K562 (cell line): Measurements from ENCODE around the gene ABHD4. TPM values are rescaled to one million over a fixed set of nuclear protein-coding genes. Genes with fewer than 3 reads are reported as not detected.

Experiments
- ATAC-seq: fragments of 200-7000 bp; cut with Tn5 transposase; 3 replicates; pipeline ENCODE4 v1.9.1; 2020; ENCODE audit warnings: moderate library complexity
- BruUV-seq: library from RNA; stranded (reverse); fragments of 400-500 nt; replicated peaks from 2 replicates; lab custom pipeline; 2021; lab: Mats Ljungman, UMichigan
- CTCF ChIA-PET: fragments of 300-600 bp; formaldehyde crosslinking; extraction: SDS; loops from one replicate; lab custom pipeline; 2021; ENCODE audit warnings: low intra/inter-chr PET ratio; lab: Yijun Ruan, JAX
- POLR2A ChIA-PET: fragments of 300-600, 350-650 bp; sonication (Branson Sonifier 250); formaldehyde crosslinking; extraction: SDS; loops from one replicate; lab custom pipeline; 2021; ENCODE audit warnings: antibody characterized with exemption, inconsistent platforms; lab: Yijun Ruan, JAX
- DNase-seq, 4 experiments: peaks; one replicate each; pipeline versions ENCODE4 v3.0.0 to v3.0.0-alpha.2; 2011 to 2018; ENCODE audit warnings: low spot score in 3 of 4, mixed read lengths in 3 of 4; ENCODE audit errors: extremely low read depth in 1 of 4
- FAIRE-seq: peaks from 2 replicates; lab custom pipeline; 2011; peaks lifted over from hg19 to GRCh38; lab: Jason Lieb, UNC
- H2AFZ ChIP-seq: 2 replicates; pipeline ENCODE4 v1.6.0; 2011; ENCODE audit warnings: low read depth, low read length, control low read depth, inconsistent platforms
- H3K27ac ChIP-seq: fragments of 200-600 bp; 3 replicates; pipeline ENCODE4 v1.8.0; 2011; ENCODE audit warnings: low read depth, mild to moderate bottlenecking, control low read depth, inconsistent platforms, low read length, moderate library complexity, mixed read lengths; ENCODE audit errors: extremely low read depth
- H3K27me3 ChIP-seq, 2 experiments: fragments of 300-600 bp in 1 of 2; 2 replicates in 1 of 2; 3 replicates in 1 of 2; pipeline versions ENCODE4 v1.6.0 to v1.8.0; 2011; ENCODE audit warnings: inconsistent platforms in 2 of 2, low read length in 2 of 2, mild to moderate bottlenecking in 1 of 2, mixed read lengths in 1 of 2, moderate library complexity in 1 of 2; ENCODE audit not compliant: control insufficient read depth in 2 of 2, insufficient read depth in 2 of 2
- H3K36me3 ChIP-seq: fragments of 300-600 bp; 3 replicates; pipeline ENCODE4 v1.8.0; 2011; ENCODE audit warnings: mild to moderate bottlenecking, low read length, inconsistent platforms; ENCODE audit not compliant: control insufficient read depth, insufficient read depth
- H3K4me1 ChIP-seq, 2 experiments: fragments of 200-600 bp in 1 of 2; replicated peaks in 1 of 2; 2 replicates in 1 of 2; 3 replicates in 1 of 2; pipeline versions ENCODE4 v1.5.1 to v1.8.0; 2011; ENCODE audit warnings: inconsistent platforms in 2 of 2, low read length in 2 of 2, mild to moderate bottlenecking in 1 of 2, mixed read lengths in 1 of 2, moderate library complexity in 1 of 2; ENCODE audit not compliant: control insufficient read depth in 2 of 2, insufficient read depth in 2 of 2
- H3K4me2 ChIP-seq: 2 replicates; pipeline ENCODE4 v1.6.1; 2011; ENCODE audit warnings: low read length, control low read depth, inconsistent platforms, mixed read lengths; ENCODE audit not compliant: insufficient read depth
- H3K4me3 ChIP-seq: fragments of 200-600 bp; sonication (generic), shearing (Covaris generic); 2 replicates; pipeline ENCODE4 v1.5.1; 2016; ENCODE audit warnings: control low read depth, inconsistent platforms
- H3K79me2 ChIP-seq: fragments of 200-600 bp; 3 replicates; pipeline ENCODE4 v1.8.0; 2011; ENCODE audit warnings: low read length, inconsistent platforms; ENCODE audit not compliant: control insufficient read depth, insufficient read depth
- H3K9ac ChIP-seq, 2 experiments: 2 replicates each; pipeline versions ENCODE4 v1.6.0 to v1.6.1; 2011; ENCODE audit warnings: low read depth in 2 of 2, low read length in 2 of 2, control low read depth in 1 of 2, inconsistent platforms in 1 of 2, mild to moderate bottlenecking in 1 of 2, mixed read lengths in 1 of 2; ENCODE audit not compliant: insufficient read depth in 1 of 2
- H3K9me1 ChIP-seq: one replicate; pipeline ENCODE4 v1.6.0; 2011; ENCODE audit warnings: inconsistent platforms, mild to moderate bottlenecking, low read length, moderate library complexity; ENCODE audit not compliant: control insufficient read depth, insufficient read depth
- H3K9me3 ChIP-seq: replicated peaks from 2 replicates; pipeline ENCODE4 v1.5.1; 2011; ENCODE audit warnings: low read depth, low read length, inconsistent platforms; ENCODE audit not compliant: control insufficient read depth, insufficient read depth
- H4K20me1 ChIP-seq: replicated peaks from 2 replicates; pipeline ENCODE4 v1.6.1; 2011; ENCODE audit warnings: low read length, inconsistent platforms, mixed read lengths; ENCODE audit not compliant: control insufficient read depth, insufficient read depth
- FOXJ2 ChIP-seq: fragments of 200-800 bp; sonication (Bioruptor generic); IDR thresholded peaks from 2 replicates; pipeline ENCODE4 v1.6.1; 2016; ENCODE audit warnings: missing genetic modification characterization, missing compliant biosample characterization
- PCBP2 ChIP-seq: fragments of 200-400 bp; formaldehyde crosslinking; IDR thresholded peaks from 2 replicates; pipeline ENCODE4 v1.6.1; 2018; ENCODE audit warnings: low read length, low read depth, mild to moderate bottlenecking, moderate library complexity; ENCODE audit not compliant: poor library complexity, severe bottlenecking
- PTTG1 ChIP-seq: fragments of 450-650 bp; IDR thresholded peaks from 2 replicates; pipeline ENCODE4 v1.6.1; 2016; ENCODE audit warnings: low read depth, mild to moderate bottlenecking, missing genetic modification characterization, missing compliant biosample characterization
- RBBP5 ChIP-seq: fragments of 200-600 bp; sonication (generic); IDR thresholded peaks from 2 replicates; pipeline ENCODE4 v1.6.1; 2012; ENCODE audit warnings: borderline replicate concordance, mild to moderate bottlenecking, low read length, control low read depth, inconsistent platforms; ENCODE audit not compliant: insufficient read depth, poor library complexity, severe bottlenecking
- RFX1 ChIP-seq: fragments of 450-650 bp; IDR thresholded peaks from 2 replicates; pipeline ENCODE4 v1.6.1; 2016; ENCODE audit warnings: mild to moderate bottlenecking, moderate library complexity
- TBP ChIP-seq: optimal IDR thresholded peaks from 2 replicates; pipeline ENCODE3; 2011; ENCODE audit warnings: low read depth, low read length, improper control_type of control experiment
- whole genome bisulfite sequencing: fragments of 100-300 bp; shearing (Covaris generic); methylation state at CpG from one replicate; pipeline ENCODE4 v1.1.6; 2016; ENCODE audit warnings: low coverage, mixed read lengths; ENCODE audit not compliant: insufficient coverage; ENCODE audit errors: missing lambda C conversion rate; 5-methylcytosine and 5-hydroxymethylcytosine counted together
- in situ Hi-C: fragments of 300-500 bp; cut with MboI; formaldehyde crosslinking; loops from 4 replicates; pipeline ENCODE4 v1.15.0; 2018; ENCODE audit warnings: inconsistent platforms, mixed read lengths
- intact Hi-C: fragments of 100-400 bp; cut with micrococcal nuclease; formaldehyde crosslinking; loops from 2 replicates; pipeline ENCODE4 v1.14.2; 2022
- polyA plus RNA-seq, 8 experiments: library from polyadenylated mRNA; depleted of rRNA in 4 of 8; stranded (reverse) in 5 of 8; unstranded in 3 of 8; fragments of >200 nt; fragmentation: Nextera tagmentation in 2 of 8; fragmentation: Illumina TruSeq in 1 of 8; extraction: Ambion mirVana in 2 of 8; extraction: Trizol in 1 of 8; gene quantifications; 2 replicates each; pipeline versions ENCODE4 v1.2.1 to v1.2.3, GENCODE V29; 2011 to 2014; ENCODE audit warnings: inconsistent platforms in 1 of 8, missing spikeins in 1 of 8
- total RNA-seq, 7 experiments: library from RNA; depleted of rRNA in 6 of 7; stranded (reverse); fragments of >200 nt in 6 of 7; fragmentation: Illumina TruSeq in 2 of 7; extraction: Trizol in 2 of 7; gene quantifications; 2 replicates each; pipeline versions ENCODE4 v1.2.1 to v1.2.3, GENCODE V29; 2011 to 2021; ENCODE audit warnings: low replicate concordance in 1 of 7
- TF ChIP-seq, protein P1 (sequence below): fragments of 200-800 bp; sonication (Bioruptor generic); IDR thresholded peaks from 2 replicates; pipeline ENCODE4 v1.6.1; 2017; ENCODE audit warnings: missing genetic modification characterization, missing compliant biosample characterization
- TF ChIP-seq, protein P2 (sequence below): fragments of 250-450 bp; sonication (Bioruptor Pico); IDR thresholded peaks from 2 replicates; pipeline ENCODE4 v1.8.0; 2021; ENCODE audit warnings: borderline replicate concordance, mild to moderate bottlenecking, moderate library complexity; ENCODE audit not compliant: poor library complexity, severe bottlenecking
- TF ChIP-seq, protein P3 (sequence below): fragments of 450-650 bp; IDR thresholded peaks from 2 replicates; pipeline ENCODE4 v1.6.1; 2016; ENCODE audit warnings: mild to moderate bottlenecking

The ABHD4 gene
- total and polyA plus RNA-seq, 9 of the 15 experiments (the other 6 are each of a cell fraction or from before 2014, with no cell fraction given): 3.6 to 12.0 (median 7.2) TPM

DNA sequence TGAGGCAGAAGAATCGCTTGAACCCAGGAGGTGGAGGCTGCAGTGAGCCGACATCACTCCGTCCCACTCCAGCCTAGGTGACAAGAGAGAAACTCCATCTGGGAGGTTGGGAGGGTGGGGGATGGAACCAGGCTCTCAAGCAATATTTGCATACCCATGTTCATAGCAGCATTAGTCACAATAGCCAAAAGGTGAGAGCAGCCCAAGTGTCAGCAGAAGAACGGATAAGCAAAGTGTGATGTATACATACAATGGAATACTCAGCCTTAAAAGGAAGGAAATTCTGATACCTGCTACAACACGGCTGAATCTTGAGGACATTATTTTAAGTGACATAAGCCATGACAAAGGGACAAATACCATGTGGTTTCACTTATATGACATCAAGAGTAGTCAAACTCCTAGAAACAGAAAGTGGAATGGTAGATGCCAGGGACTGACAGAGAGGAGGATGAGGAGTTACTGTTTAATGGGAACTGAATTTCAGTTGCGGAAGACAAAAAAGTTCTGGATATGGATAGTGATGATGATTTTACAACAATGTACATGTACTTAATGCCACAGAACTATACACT, 20.7 kb upstream of the ABHD4 start:
- in situ Hi-C loops: no loop called here
- H3K9me3 ChIP-seq: no peaks in the 10 kb centered on the region
- DNase-seq: no peak
- H2AFZ ChIP-seq: no peak overlapping the region
- BruUV-seq: no TSS peak
- H3K27ac ChIP-seq: no peak overlapping the region
- H4K20me1 ChIP-seq: 0 out of 2 replicates have a peak, but pooled peaks cover 5% of the 10 kb centered on the region
- intact Hi-C loops: no loop called here
- no peaks in the 10 kb centered on the region for H3K9me1 ChIP-seq
- H3K79me2 ChIP-seq: peaks cover 42% of the 10 kb centered on the region
- POLR2A ChIA-PET: no interaction called here
- no peak for FAIRE-seq
- H3K36me3 ChIP-seq: peaks cover 37% of the 10 kb centered on the region; the same call in 2 of the 3 replicates
- CTCF ChIA-PET: no interaction called here
- no peak overlapping the region for H3K4me3 ChIP-seq
- H3K4me2 ChIP-seq: no peak overlapping the region
- H3K4me1 ChIP-seq: peaks cover 3 to 13% of the 10 kb centered on the region in 2 experiments; a peak in 3 of 5 replicates
- H3K27me3 ChIP-seq: no peaks in the 10 kb centered on the region
- 92% methylated on average over 4 of the region's 6 CpGs for WGBS
- H3K9ac ChIP-seq: no peak overlapping the region
- TF ChIP-seq PCBP2 (no peak), TBP (peak; percentile 13), RBBP5 (no peak)
- TF ChIP-seq, all 486 proteins: peak for 1
- ATAC-seq: no peak

DNA sequence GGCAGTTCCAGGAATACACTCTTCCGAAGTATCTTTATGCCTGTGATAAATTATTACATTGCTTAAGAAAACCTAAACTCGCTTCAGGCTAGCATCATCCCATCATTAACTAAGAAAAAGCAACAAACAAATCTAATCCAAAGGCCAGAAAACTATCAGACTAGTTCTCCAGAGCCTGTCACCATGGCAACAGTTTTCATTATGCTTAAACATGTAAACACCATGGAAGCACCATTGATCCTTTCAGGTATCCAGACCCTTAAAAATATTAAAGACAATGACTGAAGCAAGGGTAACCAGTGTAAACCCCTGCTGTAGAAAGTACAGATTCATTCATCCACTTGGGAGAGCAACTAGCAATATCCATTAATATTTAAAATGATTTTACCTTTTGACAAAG, 18.9 kb upstream of the ABHD4 start:
- intact Hi-C loops: no loop called here
- no peak for FAIRE-seq
- BruUV-seq: no TSS peak
- no peak for TF ChIP-seq PTTG1 (tag)
- TF ChIP-seq, protein P1, sequence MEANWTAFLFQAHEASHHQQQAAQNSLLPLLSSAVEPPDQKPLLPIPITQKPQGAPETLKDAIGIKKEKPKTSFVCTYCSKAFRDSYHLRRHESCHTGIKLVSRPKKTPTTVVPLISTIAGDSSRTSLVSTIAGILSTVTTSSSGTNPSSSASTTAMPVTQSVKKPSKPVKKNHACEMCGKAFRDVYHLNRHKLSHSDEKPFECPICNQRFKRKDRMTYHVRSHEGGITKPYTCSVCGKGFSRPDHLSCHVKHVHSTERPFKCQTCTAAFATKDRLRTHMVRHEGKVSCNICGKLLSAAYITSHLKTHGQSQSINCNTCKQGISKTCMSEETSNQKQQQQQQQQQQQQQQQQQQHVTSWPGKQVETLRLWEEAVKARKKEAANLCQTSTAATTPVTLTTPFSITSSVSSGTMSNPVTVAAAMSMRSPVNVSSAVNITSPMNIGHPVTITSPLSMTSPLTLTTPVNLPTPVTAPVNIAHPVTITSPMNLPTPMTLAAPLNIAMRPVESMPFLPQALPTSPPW: no peak
- peak; percentile 84 for TF ChIP-seq RFX1
- 0 out of 2 replicates have a peak, but pooled peaks have one; percentile 44 for TF ChIP-seq FOXJ2 (tag)
- TF ChIP-seq, protein P2, sequence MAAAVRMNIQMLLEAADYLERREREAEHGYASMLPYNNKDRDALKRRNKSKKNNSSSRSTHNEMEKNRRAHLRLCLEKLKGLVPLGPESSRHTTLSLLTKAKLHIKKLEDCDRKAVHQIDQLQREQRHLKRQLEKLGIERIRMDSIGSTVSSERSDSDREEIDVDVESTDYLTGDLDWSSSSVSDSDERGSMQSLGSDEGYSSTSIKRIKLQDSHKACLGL (CRISPR knock-in tag): no peak
- TF ChIP-seq, protein P3, sequence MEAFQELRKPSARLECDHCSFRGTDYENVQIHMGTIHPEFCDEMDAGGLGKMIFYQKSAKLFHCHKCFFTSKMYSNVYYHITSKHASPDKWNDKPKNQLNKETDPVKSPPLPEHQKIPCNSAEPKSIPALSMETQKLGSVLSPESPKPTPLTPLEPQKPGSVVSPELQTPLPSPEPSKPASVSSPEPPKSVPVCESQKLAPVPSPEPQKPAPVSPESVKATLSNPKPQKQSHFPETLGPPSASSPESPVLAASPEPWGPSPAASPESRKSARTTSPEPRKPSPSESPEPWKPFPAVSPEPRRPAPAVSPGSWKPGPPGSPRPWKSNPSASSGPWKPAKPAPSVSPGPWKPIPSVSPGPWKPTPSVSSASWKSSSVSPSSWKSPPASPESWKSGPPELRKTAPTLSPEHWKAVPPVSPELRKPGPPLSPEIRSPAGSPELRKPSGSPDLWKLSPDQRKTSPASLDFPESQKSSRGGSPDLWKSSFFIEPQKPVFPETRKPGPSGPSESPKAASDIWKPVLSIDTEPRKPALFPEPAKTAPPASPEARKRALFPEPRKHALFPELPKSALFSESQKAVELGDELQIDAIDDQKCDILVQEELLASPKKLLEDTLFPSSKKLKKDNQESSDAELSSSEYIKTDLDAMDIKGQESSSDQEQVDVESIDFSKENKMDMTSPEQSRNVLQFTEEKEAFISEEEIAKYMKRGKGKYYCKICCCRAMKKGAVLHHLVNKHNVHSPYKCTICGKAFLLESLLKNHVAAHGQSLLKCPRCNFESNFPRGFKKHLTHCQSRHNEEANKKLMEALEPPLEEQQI: no peak

More for the DNA sequence above, 18.9 kb upstream of the ABHD4 start:
- in situ Hi-C loops: no loop called here
- H3K4me3 ChIP-seq: no peak overlapping the region
- H3K27me3 ChIP-seq: no peaks in the 10 kb centered on the region
- H3K4me1 ChIP-seq: peaks cover 3 to 14% of the 10 kb centered on the region in 2 experiments; a peak in 3 of 5 replicates
- peaks cover 57% of the 10 kb centered on the region for H3K79me2 ChIP-seq
- no peak for DNase-seq
- H2AFZ ChIP-seq: no peak overlapping the region
- no peaks in the 10 kb centered on the region for H3K9me3 ChIP-seq
- H3K4me2 ChIP-seq: no peak overlapping the region
- H3K9me1 ChIP-seq: no peaks in the 10 kb centered on the region
- H4K20me1 ChIP-seq: 0 out of 2 replicates have a peak, but pooled peaks cover 5% of the 10 kb centered on the region
- CTCF ChIA-PET: no interaction called here
- WGBS: 50% methylated on average over 2 of the region's 2 CpGs
- no peak overlapping the region for H3K27ac ChIP-seq
- POLR2A ChIA-PET: interaction anchor here (1.0 kb wide), 1 partner anchor 26 kb away, joined by 4 read pairs; no protein-coding TSS in a partner anchor
- no peak overlapping the region for H3K9ac ChIP-seq
- H3K36me3 ChIP-seq: peaks cover 21% of the 10 kb centered on the region; the same call in 2 of the 3 replicates
- no peak for ATAC-seq
